K562 (cell line): Measurements from ENCODE around the gene ALOX12. TPM values are rescaled to one million over a fixed set of nuclear protein-coding genes. Genes with fewer than 3 reads are reported as not detected.
A peak's percentile ranks its signal among the peaks of the same experiment; 100 is the strongest.

Source experiments
- ATAC-seq: fragments of 200-7000 bp; cut with Tn5 transposase; 3 replicates; pipeline ENCODE4 v1.9.1; 2020; ENCODE audit warnings: moderate library complexity
- BruUV-seq: library from RNA; stranded (reverse); fragments of 400-500 nt; replicated peaks from 2 replicates; lab custom pipeline; 2021; lab: Mats Ljungman, UMichigan
- CTCF ChIA-PET: fragments of 300-600 bp; formaldehyde crosslinking; extraction: SDS; loops from one replicate; lab custom pipeline; 2021; ENCODE audit warnings: low intra/inter-chr PET ratio; lab: Yijun Ruan, JAX
- POLR2A ChIA-PET: fragments of 300-600, 350-650 bp; sonication (Branson Sonifier 250); formaldehyde crosslinking; extraction: SDS; loops from one replicate; lab custom pipeline; 2021; ENCODE audit warnings: antibody characterized with exemption, inconsistent platforms; lab: Yijun Ruan, JAX
- DNase-seq, 4 experiments: peaks; one replicate each; pipeline versions ENCODE4 v3.0.0 to v3.0.0-alpha.2; 2011 to 2018; ENCODE audit warnings: low spot score in 3 of 4, mixed read lengths in 3 of 4; ENCODE audit errors: extremely low read depth in 1 of 4
- FAIRE-seq: peaks from 2 replicates; lab custom pipeline; 2011; peaks lifted over from hg19 to GRCh38; lab: Jason Lieb, UNC
- H2AFZ ChIP-seq: 2 replicates; pipeline ENCODE4 v1.6.0; 2011; ENCODE audit warnings: low read depth, low read length, control low read depth, inconsistent platforms
- H3K27ac ChIP-seq: fragments of 200-600 bp; 3 replicates; pipeline ENCODE4 v1.8.0; 2011; ENCODE audit warnings: low read depth, mild to moderate bottlenecking, control low read depth, inconsistent platforms, low read length, moderate library complexity, mixed read lengths; ENCODE audit errors: extremely low read depth
- H3K27me3 ChIP-seq, 2 experiments: fragments of 300-600 bp in 1 of 2; 2 replicates in 1 of 2; 3 replicates in 1 of 2; pipeline versions ENCODE4 v1.6.0 to v1.8.0; 2011; ENCODE audit warnings: inconsistent platforms in 2 of 2, low read length in 2 of 2, mild to moderate bottlenecking in 1 of 2, mixed read lengths in 1 of 2, moderate library complexity in 1 of 2; ENCODE audit not compliant: control insufficient read depth in 2 of 2, insufficient read depth in 2 of 2
- H3K36me3 ChIP-seq: fragments of 300-600 bp; 3 replicates; pipeline ENCODE4 v1.8.0; 2011; ENCODE audit warnings: mild to moderate bottlenecking, low read length, inconsistent platforms; ENCODE audit not compliant: control insufficient read depth, insufficient read depth
- H3K4me1 ChIP-seq, 2 experiments: fragments of 200-600 bp in 1 of 2; replicated peaks in 1 of 2; 2 replicates in 1 of 2; 3 replicates in 1 of 2; pipeline versions ENCODE4 v1.5.1 to v1.8.0; 2011; ENCODE audit warnings: inconsistent platforms in 2 of 2, low read length in 2 of 2, mild to moderate bottlenecking in 1 of 2, mixed read lengths in 1 of 2, moderate library complexity in 1 of 2; ENCODE audit not compliant: control insufficient read depth in 2 of 2, insufficient read depth in 2 of 2
- H3K4me2 ChIP-seq: 2 replicates; pipeline ENCODE4 v1.6.1; 2011; ENCODE audit warnings: low read length, control low read depth, inconsistent platforms, mixed read lengths; ENCODE audit not compliant: insufficient read depth
- H3K4me3 ChIP-seq: fragments of 200-600 bp; sonication (generic), shearing (Covaris generic); 2 replicates; pipeline ENCODE4 v1.5.1; 2016; ENCODE audit warnings: control low read depth, inconsistent platforms
- H3K79me2 ChIP-seq: fragments of 200-600 bp; 3 replicates; pipeline ENCODE4 v1.8.0; 2011; ENCODE audit warnings: low read length, inconsistent platforms; ENCODE audit not compliant: control insufficient read depth, insufficient read depth
- H3K9ac ChIP-seq, 2 experiments: 2 replicates each; pipeline versions ENCODE4 v1.6.0 to v1.6.1; 2011; ENCODE audit warnings: low read depth in 2 of 2, low read length in 2 of 2, control low read depth in 1 of 2, inconsistent platforms in 1 of 2, mild to moderate bottlenecking in 1 of 2, mixed read lengths in 1 of 2; ENCODE audit not compliant: insufficient read depth in 1 of 2
- H3K9me1 ChIP-seq: one replicate; pipeline ENCODE4 v1.6.0; 2011; ENCODE audit warnings: inconsistent platforms, mild to moderate bottlenecking, low read length, moderate library complexity; ENCODE audit not compliant: control insufficient read depth, insufficient read depth
- H3K9me3 ChIP-seq: replicated peaks from 2 replicates; pipeline ENCODE4 v1.5.1; 2011; ENCODE audit warnings: low read depth, low read length, inconsistent platforms; ENCODE audit not compliant: control insufficient read depth, insufficient read depth
- H4K20me1 ChIP-seq: replicated peaks from 2 replicates; pipeline ENCODE4 v1.6.1; 2011; ENCODE audit warnings: low read length, inconsistent platforms, mixed read lengths; ENCODE audit not compliant: control insufficient read depth, insufficient read depth
- CREM ChIP-seq: IDR thresholded peaks from 2 replicates; pipeline ENCODE4 v1.6.1; 2014; ENCODE audit warnings: antibody characterized with exemption, low read depth
- NFE2 ChIP-seq: IDR thresholded peaks from 2 replicates; pipeline ENCODE4 v1.6.1; 2014; ENCODE audit warnings: antibody characterized with exemption, low read depth
- SMARCA4 ChIP-seq: fragments of 450-650 bp; IDR thresholded peaks from 2 replicates; pipeline ENCODE4 v1.6.1; 2016
- ZNF778 ChIP-seq: fragments of 450-650 bp; formaldehyde crosslinking; IDR thresholded peaks from 2 replicates; pipeline ENCODE4 v1.4.0; 2020; ENCODE audit warnings: mild to moderate bottlenecking, moderate library complexity
- WGBS: fragments of 100-300 bp; shearing (Covaris generic); methylation state at CpG from one replicate; pipeline ENCODE4 v1.1.6; 2016; ENCODE audit warnings: low coverage, mixed read lengths; ENCODE audit not compliant: insufficient coverage; ENCODE audit errors: missing lambda C conversion rate; 5-methylcytosine and 5-hydroxymethylcytosine counted together
- in situ Hi-C: fragments of 300-500 bp; cut with MboI; formaldehyde crosslinking; loops from 4 replicates; pipeline ENCODE4 v1.15.0; 2018; ENCODE audit warnings: inconsistent platforms, mixed read lengths
- intact Hi-C: fragments of 100-400 bp; cut with micrococcal nuclease; formaldehyde crosslinking; loops from 2 replicates; pipeline ENCODE4 v1.14.2; 2022
- polyA plus RNA-seq, 8 experiments: library from polyadenylated mRNA; depleted of rRNA in 4 of 8; stranded (reverse) in 5 of 8; unstranded in 3 of 8; fragments of >200 nt; fragmentation: Nextera tagmentation in 2 of 8; fragmentation: Illumina TruSeq in 1 of 8; extraction: Ambion mirVana in 2 of 8; extraction: Trizol in 1 of 8; gene quantifications; 2 replicates each; pipeline versions ENCODE4 v1.2.1 to v1.2.3, GENCODE V29; 2011 to 2014; ENCODE audit warnings: inconsistent platforms in 1 of 8, missing spikeins in 1 of 8
- total RNA-seq, 7 experiments: library from RNA; depleted of rRNA in 6 of 7; stranded (reverse); fragments of >200 nt in 6 of 7; fragmentation: Illumina TruSeq in 2 of 7; extraction: Trizol in 2 of 7; gene quantifications; 2 replicates each; pipeline versions ENCODE4 v1.2.1 to v1.2.3, GENCODE V29; 2011 to 2021; ENCODE audit warnings: low replicate concordance in 1 of 7
- TF ChIP-seq, protein P1 (sequence below): fragments of 250-450 bp; sonication (Bioruptor Pico); IDR thresholded peaks from 2 replicates; pipeline ENCODE4 v1.4.0; 2020; ENCODE audit warnings: mild to moderate bottlenecking, moderate library complexity

The ALOX12 gene
- total and polyA plus RNA-seq, 9 of the 15 experiments (the other 6 are each of a cell fraction or from before 2014, with no cell fraction given), result 0.09 to 1.1 (median 0.47) TPM; not detected in 1

DNA sequence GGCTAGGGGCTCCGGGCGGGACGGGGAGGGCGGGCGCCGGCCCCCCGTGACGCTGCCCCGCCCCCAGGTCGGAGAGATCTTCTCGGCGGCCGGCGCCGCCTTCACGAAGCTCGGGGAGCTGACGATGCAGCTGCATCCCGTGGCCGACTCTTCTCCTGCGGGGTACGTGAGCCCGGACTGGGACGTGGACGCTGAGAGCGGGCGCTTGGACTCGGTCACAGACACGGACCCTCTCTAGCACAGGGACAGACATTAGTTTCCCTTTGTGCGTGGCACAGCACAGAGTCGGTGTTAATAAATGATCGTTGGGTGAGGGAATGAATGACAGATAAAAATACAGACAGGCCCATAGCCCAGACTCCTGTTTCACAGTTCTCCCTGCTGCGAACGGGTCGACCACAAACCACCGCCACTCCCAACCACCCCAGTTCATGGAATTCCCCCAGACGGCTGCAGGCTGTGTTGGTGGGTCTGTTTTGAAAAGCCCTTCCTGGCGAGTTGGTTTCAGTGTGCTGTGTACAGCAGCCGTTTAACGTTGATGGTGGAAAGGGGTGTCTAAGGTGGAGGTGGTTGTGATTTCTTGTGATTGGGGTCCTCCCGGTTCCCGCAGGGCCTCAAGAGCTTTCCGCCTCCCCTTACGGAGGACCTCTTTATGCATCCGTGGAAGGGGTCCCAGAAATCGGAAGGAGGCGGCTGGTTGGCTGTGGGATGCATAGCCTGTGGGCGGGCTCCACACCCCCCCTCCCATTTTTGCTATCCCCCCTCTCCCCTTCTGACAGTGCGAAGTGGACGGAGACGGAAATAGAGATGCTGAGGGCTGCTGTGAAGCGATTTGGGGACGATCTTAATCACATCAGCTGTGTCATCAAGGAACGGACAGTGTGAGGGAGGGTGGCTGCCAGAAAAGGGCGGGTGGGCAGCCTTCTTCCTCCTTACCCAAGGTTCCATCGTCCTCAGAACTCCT is 19.4 kb downstream of the ALOX12 start (continued):
- TF ChIP-seq, protein P1, sequence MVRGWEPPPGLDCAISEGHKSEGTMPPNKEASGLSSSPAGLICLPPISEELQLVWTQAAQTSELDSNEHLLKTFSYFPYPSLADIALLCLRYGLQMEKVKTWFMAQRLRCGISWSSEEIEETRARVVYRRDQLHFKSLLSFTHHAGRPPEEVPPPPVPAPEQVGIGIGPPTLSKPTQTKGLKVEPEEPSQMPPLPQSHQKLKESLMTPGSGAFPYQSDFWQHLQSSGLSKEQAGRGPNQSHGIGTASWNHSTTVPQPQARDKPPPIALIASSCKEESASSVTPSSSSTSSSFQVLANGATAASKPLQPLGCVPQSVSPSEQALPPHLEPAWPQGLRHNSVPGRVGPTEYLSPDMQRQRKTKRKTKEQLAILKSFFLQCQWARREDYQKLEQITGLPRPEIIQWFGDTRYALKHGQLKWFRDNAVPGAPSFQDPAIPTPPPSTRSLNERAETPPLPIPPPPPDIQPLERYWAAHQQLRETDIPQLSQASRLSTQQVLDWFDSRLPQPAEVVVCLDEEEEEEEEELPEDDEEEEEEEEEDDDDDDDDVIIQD, result no peak
- peak; percentile 60; the same call in 1 of the 2 replicates for TF ChIP-seq CREM

DNA sequence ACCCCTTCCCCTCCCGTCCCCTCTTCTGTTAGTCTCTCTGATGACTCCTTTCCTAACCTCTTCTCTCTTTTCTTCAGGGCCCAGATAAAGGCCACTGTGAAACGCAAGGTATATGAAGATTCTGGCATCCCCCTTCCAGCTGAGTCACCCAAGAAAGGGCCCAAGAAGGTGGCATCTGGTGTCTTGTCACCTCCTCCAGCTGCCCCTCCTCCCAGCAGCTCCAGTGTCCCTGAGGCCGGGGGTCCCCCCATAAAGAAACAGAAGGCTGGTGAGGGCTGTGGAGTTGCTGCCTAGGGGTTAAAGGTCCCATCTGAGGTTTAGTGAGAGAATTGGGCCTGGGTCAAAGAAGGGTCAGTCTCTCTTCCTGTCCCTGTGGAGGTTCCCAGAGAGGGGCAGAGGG is 20.6 kb downstream of the ALOX12 start:
- in situ Hi-C loops, result no loop called here
- ChIA-PET POLR2A (interaction anchor here (0.6 kb wide), 1 partner anchor 11 kb away, joined by 3 read pairs; no protein-coding TSS in a partner anchor), CTCF (interaction anchor here (0.6 kb wide), 1 partner anchor 973 kb away, joined by 3 read pairs; no protein-coding TSS in a partner anchor)
- FAIRE-seq (no peak), ATAC-seq (no peak), DNase-seq (peak in 1 of 4 experiments; percentile 31)
- H3K4me2 ChIP-seq, result peak overlapping the region; percentile 45; the same call in 1 of the 2 replicates
- peak overlapping the region; percentile 79; the same call in 1 of the 2 replicates for H2AFZ ChIP-seq
- no peaks in the 10 kb centered on the region for H3K36me3 ChIP-seq
- peaks cover 33% of the 10 kb centered on the region for H3K79me2 ChIP-seq
- peak overlapping the region; percentile 67 to 86; a peak in 3 of 4 replicates for H3K9ac ChIP-seq
- TF ChIP-seq SMARCA4, result no peak
- no peak for TF ChIP-seq ZNF778 (CRISPR knock-in tag)
- TF ChIP-seq NFE2, result peak; percentile 33
- H3K4me3 ChIP-seq, result no peak overlapping the region
- 14% methylated on average over 1 of the region's 3 CpGs for WGBS
- no peaks in the 10 kb centered on the region for H3K27me3 ChIP-seq
- peak overlapping the region; percentile 96 for H3K27ac ChIP-seq
- intact Hi-C loops, result no loop called here
- H3K9me1 ChIP-seq, result no peaks in the 10 kb centered on the region
- no TSS peak for BruUV-seq
- H3K4me1 ChIP-seq, result peaks cover 41 to 57% of the 10 kb centered on the region in 2 experiments
- no peaks in the 10 kb centered on the region for H3K9me3 ChIP-seq
- no peaks in the 10 kb centered on the region for H4K20me1 ChIP-seq
